ENCODE data around the gene CLDN5.

The CLDN5 gene

GRCh38 chr22:19501897-19502447 is 22.2 kb downstream of the CLDN5 start:
- DNase-seq, result no peak

- DNase-seq, result no peak
These were observed 24.3 kb downstream of the CLDN5 start for GRCh38 chr22:19499880-19500242.

- no peak for DNase-seq
These were observed 24.9 kb downstream of the CLDN5 start for GRCh38 chr22:19499236-19499879.

- no peak for DNase-seq
These were observed 25.4 kb downstream of the CLDN5 start for GRCh38 chr22:19498866-19499190.

- no peak for DNase-seq
These were observed 25.9 kb downstream of the CLDN5 start for GRCh38 chr22:19498154-19498865.

- DNase-seq, result no peak
These were observed 27.0 kb downstream of the CLDN5 start for GRCh38 chr22:19497245-19497644.

- DNase-seq, result no peak
These were observed 27.9 kb downstream of the CLDN5 start for GRCh38 chr22:19496324-19496630.

- no peak for DNase-seq
These were observed 28.5 kb downstream of the CLDN5 start for GRCh38 chr22:19495562-19496323.

GRCh38 chr22:19494676-19495173 is 29.5 kb downstream of the CLDN5 start:
- DNase-seq, result no peak

GRCh38 chr22:19494001-19494560 is 30.1 kb downstream of the CLDN5 start:
- no peak for DNase-seq

GRCh38 chr22:19492504-19493174 is 31.6 kb downstream of the CLDN5 start:
- DNase-seq, result no peak

GRCh38 chr22:19490628-19491230 is 33.5 kb downstream of the CLDN5 start:
- DNase-seq, result no peak

- no peak for DNase-seq
These were observed 35.0 kb downstream of the CLDN5 start for GRCh38 chr22:19488884-19489843.

- DNase-seq, result no peak
These were observed 35.9 kb downstream of the CLDN5 start for GRCh38 chr22:19488285-19488684.

- DNase-seq, result no peak
These were observed 40.5 kb downstream of the CLDN5 start for GRCh38 chr22:19483481-19484244.

- DNase-seq, result no peak
These were observed 41.9 kb downstream of the CLDN5 start for GRCh38 chr22:19482297-19482696.

GRCh38 chr22:19480789-19481188 is 43.4 kb downstream of the CLDN5 start:
- DNase-seq, result no peak

- DNase-seq, result no peak
These were observed 44.0 kb downstream of the CLDN5 start for GRCh38 chr22:19480173-19480568.

- DNase-seq, result peak; percentile 95
These were observed 44.6 kb downstream of the CLDN5 start, which contains the start of gene CDC45 for GRCh38 chr22:19479355-19480172. CDC45 (plus strand) TSS chr22:19479920; CDS start chr22:19479969, 49 bp downstream.
